H9 (cell line): Measurements from ENCODE around the gene PGBD4. TPM values are rescaled to one million over a fixed set of nuclear protein-coding genes. Genes with fewer than 3 reads are reported as not detected.

Source experiments
- DNase-seq: peaks from one replicate; pipeline ENCODE4 v3.0.0-alpha.2; 2017
- H2AFZ ChIP-seq: one replicate; pipeline ENCODE4 v1.6.1; 2013; ENCODE audit warnings: mild to moderate bottlenecking, low read length, control low read depth, moderate library complexity
- H2AK5ac ChIP-seq: 2 replicates; pipeline ENCODE4 v1.6.1; 2013; ENCODE audit warnings: low read length, control low read depth, mixed read lengths; ENCODE audit not compliant: insufficient read length
- H2BK120ac ChIP-seq: one replicate; pipeline ENCODE4 v1.6.1; 2013; ENCODE audit warnings: low read depth, mild to moderate bottlenecking, low read length, control low read depth, inconsistent platforms; ENCODE audit not compliant: poor library complexity, severe bottlenecking
- H2BK12ac ChIP-seq: 2 replicates; pipeline ENCODE4 v1.6.1; 2013; ENCODE audit warnings: low read length, control low read depth, mixed read lengths, low read depth; ENCODE audit not compliant: insufficient read length
- H2BK15ac ChIP-seq: 2 replicates; pipeline ENCODE4 v1.6.1; 2013; ENCODE audit warnings: low read depth, low read length, control low read depth
- H2BK20ac ChIP-seq: one replicate; pipeline ENCODE4 v1.6.1; 2013; ENCODE audit warnings: low read depth, mild to moderate bottlenecking, low read length, control low read depth, inconsistent platforms; ENCODE audit not compliant: poor library complexity, severe bottlenecking
- H2BK5ac ChIP-seq: 2 replicates; pipeline ENCODE4 v1.6.1; 2013; ENCODE audit warnings: low read length, control low read depth, mixed read lengths; ENCODE audit not compliant: insufficient read length
- H3K14ac ChIP-seq: 2 replicates; pipeline ENCODE4 v1.6.1; 2013; ENCODE audit warnings: low read length, control low read depth; ENCODE audit not compliant: insufficient read depth
- H3K18ac ChIP-seq: 2 replicates; pipeline ENCODE4 v1.6.1; 2013; ENCODE audit warnings: low read depth, mild to moderate bottlenecking, mixed read lengths, low read length, control low read depth; ENCODE audit not compliant: insufficient read length
- H3K23ac ChIP-seq: 2 replicates; pipeline ENCODE4 v1.6.1; 2013; ENCODE audit warnings: low read length, control low read depth, mixed read lengths, low read depth; ENCODE audit not compliant: insufficient read length
- H3K23me2 ChIP-seq: 2 replicates; pipeline ENCODE4 v1.6.1; 2013; ENCODE audit warnings: low read depth, mild to moderate bottlenecking, mixed read lengths, low read length, control low read depth; ENCODE audit not compliant: insufficient read length, poor library complexity, severe bottlenecking
- H3K27ac ChIP-seq: 2 replicates; pipeline ENCODE4 v1.5.1; 2013; ENCODE audit warnings: low read length, control low read depth, mixed read lengths, low read depth; ENCODE audit not compliant: insufficient read length
- H3K27me3 ChIP-seq: 2 replicates; pipeline ENCODE4 v1.6.1; 2013; ENCODE audit warnings: low read length, control low read depth, inconsistent platforms; ENCODE audit not compliant: insufficient read depth
- H3K4ac ChIP-seq: 2 replicates; pipeline ENCODE4 v1.6.1; 2013; ENCODE audit warnings: low read depth, mild to moderate bottlenecking, control low read depth, inconsistent platforms, low read length, moderate library complexity
- H3K4me1 ChIP-seq: 2 replicates; pipeline ENCODE4 v1.6.1; 2013; ENCODE audit warnings: low read length, control low read depth, inconsistent platforms; ENCODE audit not compliant: insufficient read depth
- H3K4me2 ChIP-seq: 2 replicates; pipeline ENCODE4 v1.6.1; 2013; ENCODE audit warnings: low read length, control low read depth, mixed read lengths; ENCODE audit not compliant: insufficient read length, insufficient read depth
- H3K56ac ChIP-seq: 2 replicates; pipeline ENCODE4 v1.6.1; 2013; ENCODE audit warnings: low read depth, mild to moderate bottlenecking, mixed read lengths, low read length, control low read depth; ENCODE audit not compliant: insufficient read length
- H3K79me1 ChIP-seq: 2 replicates; pipeline ENCODE4 v1.6.1; 2013; ENCODE audit warnings: low read depth, mild to moderate bottlenecking, moderate library complexity, low read length, control low read depth, inconsistent platforms; ENCODE audit not compliant: insufficient read depth, poor library complexity, severe bottlenecking
- H3K79me2 ChIP-seq: 2 replicates; pipeline ENCODE4 v1.6.1; 2013; ENCODE audit warnings: low read length, control low read depth, inconsistent platforms; ENCODE audit not compliant: insufficient read depth
- H3K9ac ChIP-seq: 2 replicates; pipeline ENCODE4 v1.6.1; 2013; ENCODE audit warnings: low read length, control low read depth, mixed read lengths; ENCODE audit not compliant: insufficient read length; ENCODE audit errors: extremely low read depth
- H3K9me3 ChIP-seq: one replicate; pipeline ENCODE4 v1.6.1; 2013; ENCODE audit warnings: low read depth, low read length, inconsistent platforms; ENCODE audit not compliant: control insufficient read depth
- H3T11ph ChIP-seq: one replicate; pipeline ENCODE4 v1.6.1; 2013; ENCODE audit warnings: mild to moderate bottlenecking, low read length, control low read depth, inconsistent platforms
- H4K20me1 ChIP-seq: one replicate; pipeline ENCODE4 v1.6.1; 2013; ENCODE audit not compliant: control insufficient read depth, insufficient read length, insufficient read depth
- H4K5ac ChIP-seq: 2 replicates; pipeline ENCODE4 v1.6.1; 2013; ENCODE audit warnings: low read depth, mild to moderate bottlenecking, mixed read lengths, low read length, control low read depth; ENCODE audit not compliant: insufficient read length
- H4K8ac ChIP-seq: replicated peaks from 2 replicates; pipeline ENCODE4 v1.6.1; 2013; ENCODE audit warnings: low read length, control low read depth, mixed read lengths, low read depth; ENCODE audit not compliant: insufficient read length
- H4K91ac ChIP-seq: 2 replicates; pipeline ENCODE4 v1.6.1; 2013; ENCODE audit warnings: low read depth, mild to moderate bottlenecking, moderate library complexity, mixed read lengths, low read length, control low read depth; ENCODE audit not compliant: insufficient read length
- H3K27ac Mint-ChIP-seq, 3 experiments: 2 replicates in 2 of 3; 3 replicates in 1 of 3; pipeline ENCODE4 v1.8.0; 2020 to 2021; ENCODE audit warnings: mixed read lengths in 3 of 3, mild to moderate bottlenecking in 1 of 3, moderate library complexity in 1 of 3
- H3K27me3 Mint-ChIP-seq: 2 replicates; pipeline ENCODE4 v1.8.0; 2021; ENCODE audit warnings: low read depth, mild to moderate bottlenecking, moderate library complexity, mixed read lengths
- H3K36me3 Mint-ChIP-seq, 3 experiments: 2 replicates in 2 of 3; 3 replicates in 1 of 3; pipeline ENCODE4 v1.8.0; 2020 to 2021; ENCODE audit warnings: low read depth in 3 of 3, mixed read lengths in 3 of 3; ENCODE audit not compliant: insufficient read depth in 1 of 3
- H3K4me1 Mint-ChIP-seq, 2 experiments: 2 replicates each; pipeline ENCODE4 v1.8.0; 2020; ENCODE audit warnings: mixed read lengths in 2 of 2
- H3K4me3 Mint-ChIP-seq, 2 experiments: 2 replicates in 1 of 2; 3 replicates in 1 of 2; pipeline ENCODE4 v1.8.0; 2020 to 2021; ENCODE audit warnings: mild to moderate bottlenecking in 2 of 2, mixed read lengths in 2 of 2, moderate library complexity in 1 of 2
- H3K9me3 Mint-ChIP-seq, 2 experiments: 2 replicates in 1 of 2; 3 replicates in 1 of 2; pipeline ENCODE4 v1.8.0; 2020; ENCODE audit warnings: mild to moderate bottlenecking in 2 of 2, mixed read lengths in 2 of 2, moderate library complexity in 1 of 2
- CTCF ChIP-seq: fragments of 200-600 bp; sonication (generic); conservative IDR thresholded peaks from 3 replicates; pipeline ENCODE4 v1.8.0; 2021; ENCODE audit warnings: antibody characterized with exemption, mild to moderate bottlenecking
- WGBS: extraction: QIAGEN DNeasy Blood & Tissue Kit; methylation state at CpG from one replicate; pipeline ENCODE4 v1.1.7; 2013; ENCODE audit warnings: missing lambda C conversion rate, low lambda C conversion rate, mixed read lengths; ENCODE audit not compliant: insufficient read length; ENCODE audit errors: extremely low coverage; 5-methylcytosine and 5-hydroxymethylcytosine counted together
- total RNA-seq: library from RNA; stranded (reverse); gene quantifications from 2 replicates; pipeline ENCODE4 v1.2.1, GENCODE V29; 2021

The PGBD4 gene
- total RNA-seq, 1 experiment from 2014 or later, result 1.2 TPM

GRCh38 chr15:34055868-34056595 lies 45.9 kb upstream of the PGBD4 start:
- H2AFZ ChIP-seq, result no peak overlapping the region

More at GRCh38 chr15:34055868-34056595, 45.9 kb upstream of the PGBD4 start:
- Histone ChIP-seq H3K4ac (no peak overlapping the region), H3K9me3 (no peaks in the 10 kb centered on the region), H3K79me1 (no peaks in the 10 kb centered on the region), H3K27ac (no peak overlapping the region), H2BK12ac (no peak overlapping the region), H3K4me2 (no peak overlapping the region), H3K27me3 (no peaks in the 10 kb centered on the region), H2BK120ac (no peak overlapping the region), H3T11ph (no peak overlapping the region), H3K14ac (no peak overlapping the region), H3K23me2 (no peaks in the 10 kb centered on the region), H3K79me2 (no peaks in the 10 kb centered on the region), H2BK20ac (no peak overlapping the region), H4K8ac (no peak overlapping the region), H2BK5ac (no peak overlapping the region), H2BK15ac (no peak overlapping the region), H4K20me1 (no peaks in the 10 kb centered on the region), H3K56ac (no peak overlapping the region), H3K18ac (no peak overlapping the region), H4K5ac (no peak overlapping the region), H3K4me1 (no peaks in the 10 kb centered on the region), H4K91ac (no peak overlapping the region), H3K9ac (no peak overlapping the region), H2AK5ac (no peak overlapping the region), H3K23ac (no peak overlapping the region)
- no peak overlapping the region for H3K4me3 Mint-ChIP-seq
- peaks cover 6% of the 10 kb centered on the region; the same call in 1 of the 2 replicates for H3K27me3 Mint-ChIP-seq
- no peak overlapping the region for H3K27ac Mint-ChIP-seq
- no peaks in the 10 kb centered on the region for H3K4me1 Mint-ChIP-seq
- DNase-seq, result no peak
- TF ChIP-seq CTCF, result no peak
- peaks cover 0 to 5% (median 1%) of the 10 kb centered on the region in 3 experiments; a peak in 2 of 7 replicates for H3K36me3 Mint-ChIP-seq
- H3K9me3 Mint-ChIP-seq, result peaks cover 11 to 14% of the 10 kb centered on the region in 2 experiments
- WGBS, result no CpG with 5 or more reads among the region's 3 CpGs
